OCI-LY1 (cell line): Measurements from ENCODE around the gene KCNA3.

Experiments
- EZH2 ChIP-seq: fragments of 200-600 bp; sonication (generic), shearing (Covaris generic); IDR thresholded peaks from 2 replicates; pipeline ENCODE4 v1.8.0; 2017; ENCODE audit warnings: borderline replicate concordance, mixed run types, mild to moderate bottlenecking, antibody characterized with exemption, low read length, moderate library complexity, mixed read lengths
- TF ChIP-seq, protein P1 (sequence below): fragments of 200-600 bp; sonication (generic), shearing (Covaris generic); IDR thresholded peaks from 2 replicates; pipeline ENCODE4 v1.5.1; 2017; ENCODE audit warnings: mild to moderate bottlenecking, antibody characterized with exemption, low read length, moderate library complexity, mixed read lengths

DNA sequence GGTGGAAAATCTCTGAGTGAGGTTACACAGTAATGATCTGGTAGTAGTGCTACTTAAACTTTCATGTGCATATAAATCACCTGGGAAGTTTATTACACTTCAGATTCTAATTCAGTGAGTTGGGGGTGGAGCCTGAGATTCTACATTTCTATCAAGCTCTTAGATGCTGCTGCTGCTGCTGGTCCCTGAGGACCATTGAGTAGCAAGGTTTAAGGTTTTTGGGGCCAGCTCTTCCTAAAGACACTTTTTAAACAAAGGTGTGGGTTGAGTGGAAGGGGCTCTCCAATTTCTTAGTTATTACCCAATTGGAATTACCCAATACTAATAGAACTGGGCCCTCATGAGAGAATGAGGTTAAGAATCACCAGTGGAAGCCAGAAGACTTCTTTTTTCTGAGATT is 29.5 kb downstream of the KCNA3 start:
- TF ChIP-seq, protein P1, sequence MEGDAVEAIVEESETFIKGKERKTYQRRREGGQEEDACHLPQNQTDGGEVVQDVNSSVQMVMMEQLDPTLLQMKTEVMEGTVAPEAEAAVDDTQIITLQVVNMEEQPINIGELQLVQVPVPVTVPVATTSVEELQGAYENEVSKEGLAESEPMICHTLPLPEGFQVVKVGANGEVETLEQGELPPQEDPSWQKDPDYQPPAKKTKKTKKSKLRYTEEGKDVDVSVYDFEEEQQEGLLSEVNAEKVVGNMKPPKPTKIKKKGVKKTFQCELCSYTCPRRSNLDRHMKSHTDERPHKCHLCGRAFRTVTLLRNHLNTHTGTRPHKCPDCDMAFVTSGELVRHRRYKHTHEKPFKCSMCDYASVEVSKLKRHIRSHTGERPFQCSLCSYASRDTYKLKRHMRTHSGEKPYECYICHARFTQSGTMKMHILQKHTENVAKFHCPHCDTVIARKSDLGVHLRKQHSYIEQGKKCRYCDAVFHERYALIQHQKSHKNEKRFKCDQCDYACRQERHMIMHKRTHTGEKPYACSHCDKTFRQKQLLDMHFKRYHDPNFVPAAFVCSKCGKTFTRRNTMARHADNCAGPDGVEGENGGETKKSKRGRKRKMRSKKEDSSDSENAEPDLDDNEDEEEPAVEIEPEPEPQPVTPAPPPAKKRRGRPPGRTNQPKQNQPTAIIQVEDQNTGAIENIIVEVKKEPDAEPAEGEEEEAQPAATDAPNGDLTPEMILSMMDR: no peak
- no peak for TF ChIP-seq EZH2
